Measurements from ENCODE around the gene TEKT2. TPM values are rescaled to one million over a fixed set of nuclear protein-coding genes. Genes with fewer than 3 reads are reported as not detected.

Gene TEKT2
- total and polyA plus RNA-seq, 2 of the 8 experiments (the other 6 are each of a cell fraction or from before 2014, with no cell fraction given), result 1.6 to 1.7 TPM

DNA sequence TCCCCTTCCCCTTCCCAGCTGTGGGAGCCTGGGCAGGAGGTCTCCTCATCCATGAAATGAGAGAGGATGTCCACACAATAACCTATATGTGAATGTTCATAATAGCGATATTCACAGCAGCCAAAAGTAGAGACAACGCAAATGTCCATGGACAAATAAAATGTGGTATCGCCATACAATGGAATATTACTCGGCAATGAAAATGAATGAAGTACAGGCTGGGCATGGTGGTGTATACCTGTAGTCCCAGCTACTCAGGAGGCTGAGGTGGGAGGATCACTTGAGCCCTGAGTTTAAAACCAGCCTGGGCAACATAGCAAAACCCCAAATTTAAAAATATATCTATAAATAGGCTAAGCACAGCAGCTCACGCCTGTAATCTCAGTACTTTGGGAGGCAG lies 17.7 kb downstream of the TEKT2 start:
- Histone ChIP-seq H2AK5ac (ENCODE audit: low read depth, low read length) (no peak overlapping the region), H3K4me2 (ENCODE audit: insufficient read depth in 1 of 2, low read depth in 2 of 2, low read length in 2 of 2) (no peak overlapping the region), H3K79me2 (ENCODE audit: control insufficient read depth in 1 of 2, insufficient read depth in 2 of 2, low read length in 2 of 2) (no peaks in the 10 kb centered on the region), H3K36me3 (ENCODE audit: control insufficient read depth in 2 of 4, insufficient read depth in 4 of 4, low read length in 3 of 4) (no peaks in the 10 kb centered on the region; a peak in 1 of 8 replicates), H3K14ac (ENCODE audit: insufficient read length) (no peak overlapping the region), H2BK15ac (ENCODE audit: low read length) (no peak overlapping the region), H3K4me1 (replicated peaks in 1 of 4; ENCODE audit: control insufficient read depth in 3 of 4, insufficient read depth in 4 of 4, low read length in 3 of 4) (peaks cover 0 to 10% (median 7%) of the 10 kb centered on the region in 4 experiments; a peak in 3 of 7 replicates), H3K79me1 (ENCODE audit: low read depth, low read length) (no peaks in the 10 kb centered on the region), H2BK120ac (replicated peaks; ENCODE audit: low read depth, low read length) (no peak overlapping the region), H4K8ac (ENCODE audit: extremely low read depth, insufficient read depth, low read length) (no peak overlapping the region), H4K20me1 (replicated peaks in 1 of 2; ENCODE audit: control insufficient read depth in 1 of 2, insufficient read depth in 2 of 2, low read length in 2 of 2) (no peaks in the 10 kb centered on the region), H3K27me3 (replicated peaks in 1 of 4; ENCODE audit: control insufficient read depth in 3 of 4, extremely low read depth in 1 of 4, insufficient read depth in 3 of 4, low read length in 3 of 4) (0 out of 7 replicates have a peak, but pooled peaks cover 0 to 2% (median 0%) of the 10 kb centered on the region in 4 experiments), H4K5ac (ENCODE audit: insufficient read length, low read depth, low read length) (no peak overlapping the region), H3K23me2 (ENCODE audit: low read depth, low read length) (no peaks in the 10 kb centered on the region), H3K18ac (ENCODE audit: extremely low read depth, low read length) (no peak overlapping the region), H2BK20ac (ENCODE audit: low read length) (no peak overlapping the region), H2AFZ (ENCODE audit: low read length) (no peak overlapping the region), H2BK12ac (ENCODE audit: low read depth, low read length) (no peak overlapping the region), H3K56ac (replicated peaks; ENCODE audit: insufficient read length, low read depth, low read length) (no peak overlapping the region), H3K9me3 (ENCODE audit: insufficient read depth in 2 of 2, low read depth in 1 of 2, low read length in 1 of 2) (no peaks in the 10 kb centered on the region), H2BK5ac (ENCODE audit: low read depth, low read length) (no peak overlapping the region), H3K27ac (ENCODE audit: low read depth, low read length) (no peak overlapping the region), H3K4ac (replicated peaks; ENCODE audit: insufficient read length, low read depth, low read length) (no peak overlapping the region), H3K23ac (ENCODE audit: insufficient read length) (no peak overlapping the region), H3K4me3 (ENCODE audit: extremely low read depth in 1 of 4, insufficient read depth in 2 of 4, low read depth in 3 of 4, low read length in 4 of 4) (no peak overlapping the region), H4K91ac (replicated peaks; ENCODE audit: insufficient read length, low read length) (no peak overlapping the region), H3K9ac (replicated peaks in 1 of 4; ENCODE audit: extremely low read depth in 1 of 4, low read depth in 3 of 4, low read length in 3 of 4) (no peak overlapping the region)
- CTCF ChIA-PET (ENCODE audit: partially characterized antibody), result interaction anchor here (0.6 to 32.6 kb wide), 10 partner anchors 10 to 273 kb away, joined by 3 to 738 read pairs (median 5); partner anchors contain the start of gene TRAPPC3
- POLR2A ChIA-PET (ENCODE audit: partially characterized antibody), result interaction anchor here (7.8 kb wide), 1 partner anchor 33 kb away, joined by 61 read pairs; no protein-coding TSS in a partner anchor
- FAIRE-seq (no peak), DNase-seq (ENCODE audit: low read depth in 1 of 2, low spot score in 2 of 2) (no peak)
- WGBS, 2 experiments (ENCODE audit: extremely low coverage in 1 of 2, insufficient coverage in 1 of 2, insufficient read length in 1 of 2, insufficient replicate concordance in 2 of 2, low coverage in 1 of 2, low lambda C conversion rate in 2 of 2, missing lambda C conversion rate in 1 of 2), result 91% methylated on average over 5 of the region's 5 CpGs; no CpG with 5 or more reads in 1 of the 2 experiments
- no peak for TF ChIP-seq ASH2L (IDR thresholded peaks at IDR 0.05; ENCODE audit: low read length)
- no peak for TF ChIP-seq SIN3A (conservative IDR thresholded peaks at IDR 0.05 in 1 of 2, IDR thresholded peaks at IDR 0.05 in 1 of 2; ENCODE audit: low read depth in 1 of 2, low read length in 2 of 2)
- TF ChIP-seq PHF8 (conservative IDR thresholded peaks at IDR 0.05; ENCODE audit: low read depth, low read length), result no peak
- TF ChIP-seq, protein P1, sequence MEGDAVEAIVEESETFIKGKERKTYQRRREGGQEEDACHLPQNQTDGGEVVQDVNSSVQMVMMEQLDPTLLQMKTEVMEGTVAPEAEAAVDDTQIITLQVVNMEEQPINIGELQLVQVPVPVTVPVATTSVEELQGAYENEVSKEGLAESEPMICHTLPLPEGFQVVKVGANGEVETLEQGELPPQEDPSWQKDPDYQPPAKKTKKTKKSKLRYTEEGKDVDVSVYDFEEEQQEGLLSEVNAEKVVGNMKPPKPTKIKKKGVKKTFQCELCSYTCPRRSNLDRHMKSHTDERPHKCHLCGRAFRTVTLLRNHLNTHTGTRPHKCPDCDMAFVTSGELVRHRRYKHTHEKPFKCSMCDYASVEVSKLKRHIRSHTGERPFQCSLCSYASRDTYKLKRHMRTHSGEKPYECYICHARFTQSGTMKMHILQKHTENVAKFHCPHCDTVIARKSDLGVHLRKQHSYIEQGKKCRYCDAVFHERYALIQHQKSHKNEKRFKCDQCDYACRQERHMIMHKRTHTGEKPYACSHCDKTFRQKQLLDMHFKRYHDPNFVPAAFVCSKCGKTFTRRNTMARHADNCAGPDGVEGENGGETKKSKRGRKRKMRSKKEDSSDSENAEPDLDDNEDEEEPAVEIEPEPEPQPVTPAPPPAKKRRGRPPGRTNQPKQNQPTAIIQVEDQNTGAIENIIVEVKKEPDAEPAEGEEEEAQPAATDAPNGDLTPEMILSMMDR (IDR thresholded peaks at IDR 0.05; ENCODE audit: control extremely low read depth in 1 of 3, insufficient read depth in 1 of 3, low read depth in 1 of 3, low read length in 3 of 3), result no peak
- no peak for TF ChIP-seq YY1 (IDR thresholded peaks at IDR 0.05; ENCODE audit: low read depth, low read length)
- no peak for TF ChIP-seq SP1 (IDR thresholded peaks at IDR 0.05; ENCODE audit: low read depth, low read length)
- TF ChIP-seq GABPA (IDR thresholded peaks at IDR 0.05; ENCODE audit: borderline replicate concordance, insufficient read depth, low read length), result no peak
- TF ChIP-seq NANOG (IDR thresholded peaks at IDR 0.05; ENCODE audit: insufficient read depth, low read depth, low read length, poor library complexity, severe bottlenecking), result no peak
- no peak for TF ChIP-seq POLR2A (IDR thresholded peaks at IDR 0.05; ENCODE audit: control extremely low read depth in 1 of 2, low read depth in 2 of 2, low read length in 2 of 2)
- TF ChIP-seq NRF1 (IDR thresholded peaks at IDR 0.05; ENCODE audit: low read depth, low read length), result no peak
